ENCODE measurements around the gene WDFY4.

- TF ChIP-seq MXI1 (conservative IDR thresholded peaks at IDR 0.05; ENCODE audit: poor library complexity, severe bottlenecking) (no peak), CTCF (IDR thresholded peaks at IDR 0.05; ENCODE audit: poor library complexity, severe bottlenecking) (no peak), TAF1 (IDR thresholded peaks at IDR 0.05; ENCODE audit: low read depth) (no peak), POLR2AphosphoS5 (IDR thresholded peaks at IDR 0.05) (no peak), EZH2 (IDR thresholded peaks at IDR 0.05; ENCODE audit: borderline replicate concordance, insufficient read depth, low read length, poor library complexity, severe bottlenecking) (no peak), EP300 (conservative IDR thresholded peaks at IDR 0.05; ENCODE audit: poor library complexity, severe bottlenecking) (no peak), SMC3 (conservative IDR thresholded peaks at IDR 0.05; ENCODE audit: poor library complexity) (no peak), REST (IDR thresholded peaks at IDR 0.05; ENCODE audit: borderline replicate concordance) (no peak), RAD21 (conservative IDR thresholded peaks at IDR 0.05) (no peak)
Observed at GRCh38 chr10:48731141-48731540, 46.5 kb downstream of the WDFY4 start.
